Measurements from ENCODE around the gene BHLHE23.

GRCh38 chr20:63045991-63046390, 39.2 kb upstream of the BHLHE23 start:
- TF ChIP-seq POLR2A (IDR thresholded peaks at IDR 0.05), result no peak
- no peak for TF ChIP-seq EP300 (IDR thresholded peaks at IDR 0.05)
